K562 (cell line): Measurements from ENCODE around the gene ABCC9. TPM values are rescaled to one million over a fixed set of nuclear protein-coding genes. Genes with fewer than 3 reads are reported as not detected.

Experiments used
- ATAC-seq: fragments of 200-7000 bp; cut with Tn5 transposase; 3 replicates; pipeline ENCODE4 v1.9.1; 2020; ENCODE audit warnings: moderate library complexity
- BruUV-seq: library from RNA; stranded (reverse); fragments of 400-500 nt; replicated peaks from 2 replicates; lab custom pipeline; 2021; lab: Mats Ljungman, UMichigan
- CTCF ChIA-PET: fragments of 300-600 bp; formaldehyde crosslinking; extraction: SDS; loops from one replicate; lab custom pipeline; 2021; ENCODE audit warnings: low intra/inter-chr PET ratio; lab: Yijun Ruan, JAX
- POLR2A ChIA-PET: fragments of 300-600, 350-650 bp; sonication (Branson Sonifier 250); formaldehyde crosslinking; extraction: SDS; loops from one replicate; lab custom pipeline; 2021; ENCODE audit warnings: antibody characterized with exemption, inconsistent platforms; lab: Yijun Ruan, JAX
- DNase-seq, 4 experiments: peaks; one replicate each; pipeline versions ENCODE4 v3.0.0 to v3.0.0-alpha.2; 2011 to 2018; ENCODE audit warnings: low spot score in 3 of 4, mixed read lengths in 3 of 4; ENCODE audit errors: extremely low read depth in 1 of 4
- FAIRE-seq: peaks from 2 replicates; lab custom pipeline; 2011; peaks lifted over from hg19 to GRCh38; lab: Jason Lieb, UNC
- H2AFZ ChIP-seq: 2 replicates; pipeline ENCODE4 v1.6.0; 2011; ENCODE audit warnings: low read depth, low read length, control low read depth, inconsistent platforms
- H3K27ac ChIP-seq: fragments of 200-600 bp; 3 replicates; pipeline ENCODE4 v1.8.0; 2011; ENCODE audit warnings: low read depth, mild to moderate bottlenecking, control low read depth, inconsistent platforms, low read length, moderate library complexity, mixed read lengths; ENCODE audit errors: extremely low read depth
- H3K27me3 ChIP-seq, 2 experiments: fragments of 300-600 bp in 1 of 2; 2 replicates in 1 of 2; 3 replicates in 1 of 2; pipeline versions ENCODE4 v1.6.0 to v1.8.0; 2011; ENCODE audit warnings: inconsistent platforms in 2 of 2, low read length in 2 of 2, mild to moderate bottlenecking in 1 of 2, mixed read lengths in 1 of 2, moderate library complexity in 1 of 2; ENCODE audit not compliant: control insufficient read depth in 2 of 2, insufficient read depth in 2 of 2
- H3K36me3 ChIP-seq: fragments of 300-600 bp; 3 replicates; pipeline ENCODE4 v1.8.0; 2011; ENCODE audit warnings: mild to moderate bottlenecking, low read length, inconsistent platforms; ENCODE audit not compliant: control insufficient read depth, insufficient read depth
- H3K4me1 ChIP-seq, 2 experiments: fragments of 200-600 bp in 1 of 2; replicated peaks in 1 of 2; 2 replicates in 1 of 2; 3 replicates in 1 of 2; pipeline versions ENCODE4 v1.5.1 to v1.8.0; 2011; ENCODE audit warnings: inconsistent platforms in 2 of 2, low read length in 2 of 2, mild to moderate bottlenecking in 1 of 2, mixed read lengths in 1 of 2, moderate library complexity in 1 of 2; ENCODE audit not compliant: control insufficient read depth in 2 of 2, insufficient read depth in 2 of 2
- H3K4me2 ChIP-seq: 2 replicates; pipeline ENCODE4 v1.6.1; 2011; ENCODE audit warnings: low read length, control low read depth, inconsistent platforms, mixed read lengths; ENCODE audit not compliant: insufficient read depth
- H3K4me3 ChIP-seq: fragments of 200-600 bp; sonication (generic), shearing (Covaris generic); 2 replicates; pipeline ENCODE4 v1.5.1; 2016; ENCODE audit warnings: control low read depth, inconsistent platforms
- H3K79me2 ChIP-seq: fragments of 200-600 bp; 3 replicates; pipeline ENCODE4 v1.8.0; 2011; ENCODE audit warnings: low read length, inconsistent platforms; ENCODE audit not compliant: control insufficient read depth, insufficient read depth
- H3K9ac ChIP-seq, 2 experiments: 2 replicates each; pipeline versions ENCODE4 v1.6.0 to v1.6.1; 2011; ENCODE audit warnings: low read depth in 2 of 2, low read length in 2 of 2, control low read depth in 1 of 2, inconsistent platforms in 1 of 2, mild to moderate bottlenecking in 1 of 2, mixed read lengths in 1 of 2; ENCODE audit not compliant: insufficient read depth in 1 of 2
- H3K9me1 ChIP-seq: one replicate; pipeline ENCODE4 v1.6.0; 2011; ENCODE audit warnings: inconsistent platforms, mild to moderate bottlenecking, low read length, moderate library complexity; ENCODE audit not compliant: control insufficient read depth, insufficient read depth
- H3K9me3 ChIP-seq: replicated peaks from 2 replicates; pipeline ENCODE4 v1.5.1; 2011; ENCODE audit warnings: low read depth, low read length, inconsistent platforms; ENCODE audit not compliant: control insufficient read depth, insufficient read depth
- H4K20me1 ChIP-seq: replicated peaks from 2 replicates; pipeline ENCODE4 v1.6.1; 2011; ENCODE audit warnings: low read length, inconsistent platforms, mixed read lengths; ENCODE audit not compliant: control insufficient read depth, insufficient read depth
- DIDO1 ChIP-seq: fragments of 450-650 bp; IDR thresholded peaks from 2 replicates; pipeline ENCODE4 v1.6.1; 2016; ENCODE audit warnings: low read depth, missing biosample characterization, missing genetic modification characterization
- ELF1 ChIP-seq: fragments of 200-800 bp; sonication (Bioruptor generic); IDR thresholded peaks from 2 replicates; pipeline ENCODE4 v1.6.1; 2016; ENCODE audit warnings: missing genetic modification characterization, missing compliant biosample characterization
- FOXK1 ChIP-seq: sonication (generic); formaldehyde crosslinking; IDR thresholded peaks from 2 replicates; pipeline ENCODE4 v1.8.0; 2022; ENCODE audit warnings: missing genetic modification reagents, mild to moderate bottlenecking, borderline replicate concordance
- ILF3 ChIP-seq: fragments of 450-650 bp; IDR thresholded peaks from 2 replicates; pipeline ENCODE4 v1.6.1; 2018; ENCODE audit warnings: antibody characterized with exemption, mild to moderate bottlenecking, moderate library complexity, borderline replicate concordance
- MCM5 ChIP-seq: fragments of 450-650 bp; IDR thresholded peaks from 2 replicates; pipeline ENCODE4 v1.6.1; 2016; ENCODE audit warnings: low read depth
- NCOA4 ChIP-seq: fragments of 450-650 bp; IDR thresholded peaks from 2 replicates; pipeline ENCODE4 v1.6.1; 2018; ENCODE audit warnings: mild to moderate bottlenecking; ENCODE audit not compliant: partially characterized antibody
- RFX1 ChIP-seq: fragments of 450-650 bp; IDR thresholded peaks from 2 replicates; pipeline ENCODE4 v1.6.1; 2016; ENCODE audit warnings: mild to moderate bottlenecking, moderate library complexity
- SMARCB1 ChIP-seq: IDR thresholded peaks from 2 replicates; pipeline ENCODE4 v1.6.1; 2011; ENCODE audit warnings: improper control_type of control experiment, low read depth; ENCODE audit not compliant: insufficient read length
- SOX6 ChIP-seq: fragments of 450-650 bp; IDR thresholded peaks from 2 replicates; pipeline ENCODE4 v1.6.1; 2014; ENCODE audit warnings: mild to moderate bottlenecking
- SREBF1 ChIP-seq: fragments of 150-350 bp; IDR thresholded peaks from 2 replicates; pipeline ENCODE4 v1.6.1; 2014; ENCODE audit warnings: antibody characterized with exemption, low read depth, low read length, borderline replicate concordance
- ZNF165 ChIP-seq: fragments of 250-450 bp; sonication (Bioruptor Pico); IDR thresholded peaks from 2 replicates; pipeline ENCODE4 v1.4.0; 2020; ENCODE audit warnings: borderline replicate concordance
- ZNF431 ChIP-seq: sonication (generic); formaldehyde crosslinking; IDR thresholded peaks from 2 replicates; pipeline ENCODE4 v1.8.0; 2022; ENCODE audit warnings: mild to moderate bottlenecking, missing genetic modification reagents
- WGBS: fragments of 100-300 bp; shearing (Covaris generic); methylation state at CpG from one replicate; pipeline ENCODE4 v1.1.6; 2016; ENCODE audit warnings: low coverage, mixed read lengths; ENCODE audit not compliant: insufficient coverage; ENCODE audit errors: missing lambda C conversion rate; 5-methylcytosine and 5-hydroxymethylcytosine counted together
- in situ Hi-C: fragments of 300-500 bp; cut with MboI; formaldehyde crosslinking; loops from 4 replicates; pipeline ENCODE4 v1.15.0; 2018; ENCODE audit warnings: inconsistent platforms, mixed read lengths
- intact Hi-C: fragments of 100-400 bp; cut with micrococcal nuclease; formaldehyde crosslinking; loops from 2 replicates; pipeline ENCODE4 v1.14.2; 2022
- polyA plus RNA-seq, 8 experiments: library from polyadenylated mRNA; depleted of rRNA in 4 of 8; stranded (reverse) in 5 of 8; unstranded in 3 of 8; fragments of >200 nt; fragmentation: Nextera tagmentation in 2 of 8; fragmentation: Illumina TruSeq in 1 of 8; extraction: Ambion mirVana in 2 of 8; extraction: Trizol in 1 of 8; gene quantifications; 2 replicates each; pipeline versions ENCODE4 v1.2.1 to v1.2.3, GENCODE V29; 2011 to 2014; ENCODE audit warnings: inconsistent platforms in 1 of 8, missing spikeins in 1 of 8
- total RNA-seq, 7 experiments: library from RNA; depleted of rRNA in 6 of 7; stranded (reverse); fragments of >200 nt in 6 of 7; fragmentation: Illumina TruSeq in 2 of 7; extraction: Trizol in 2 of 7; gene quantifications; 2 replicates each; pipeline versions ENCODE4 v1.2.1 to v1.2.3, GENCODE V29; 2011 to 2021; ENCODE audit warnings: low replicate concordance in 1 of 7
- TF ChIP-seq, protein P1 (sequence below): fragments of 450-650 bp; IDR thresholded peaks from 2 replicates; pipeline ENCODE4 v1.7.0; 2016; ENCODE audit warnings: borderline replicate concordance
- TF ChIP-seq, protein P2 (sequence below): fragments of 250-450 bp; sonication (Bioruptor Pico); IDR thresholded peaks from 2 replicates; pipeline ENCODE4 v1.9.0; 2021; ENCODE audit warnings: mild to moderate bottlenecking
- TF ChIP-seq, protein P3 (sequence below): sonication (generic); formaldehyde crosslinking; IDR thresholded peaks from 2 replicates; pipeline ENCODE4 v1.8.0; 2022; ENCODE audit warnings: mild to moderate bottlenecking, missing genetic modification reagents

ABCC9 gene
- total and polyA plus RNA-seq, 9 of the 15 experiments (the other 6 are each of a cell fraction or from before 2014, with no cell fraction given): 0.05 to 0.40 (median 0.18) TPM

DNA sequence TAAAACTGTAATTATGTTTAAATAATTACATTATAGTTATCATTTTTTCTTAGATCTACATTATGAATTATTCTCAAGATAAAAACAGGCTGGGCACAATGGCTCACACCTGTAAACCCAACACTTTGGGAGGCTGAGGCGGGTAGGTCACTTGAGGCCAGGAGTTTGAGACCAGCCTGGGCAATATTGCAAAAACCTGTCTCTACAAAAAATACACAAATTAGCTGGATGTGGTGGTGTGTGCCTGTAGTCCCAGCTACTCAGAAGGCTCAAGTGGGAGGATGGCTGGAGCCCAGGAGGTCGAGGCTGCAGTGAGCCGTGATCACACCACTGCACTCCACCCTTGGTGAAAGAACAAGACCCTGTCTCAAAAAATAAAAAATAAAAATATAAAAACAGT lies 126.4 kb downstream of the ABCC9 start:
- intact Hi-C loops: no loop called here
- ATAC-seq (no peak), FAIRE-seq (no peak), DNase-seq (no peak)
- in situ Hi-C loops: no loop called here
- POLR2A ChIA-PET: no interaction called here
- H3K27me3 ChIP-seq: no peaks in the 10 kb centered on the region
- no peak overlapping the region for H3K4me2 ChIP-seq
- no peak overlapping the region for H3K27ac ChIP-seq
- H3K79me2 ChIP-seq: no peaks in the 10 kb centered on the region
- CTCF ChIA-PET: no interaction called here
- no peaks in the 10 kb centered on the region for H3K4me1 ChIP-seq
- no peaks in the 10 kb centered on the region for H3K9me1 ChIP-seq
- H3K4me3 ChIP-seq: no peak overlapping the region
- TF ChIP-seq SMARCB1 (no peak), ZNF165 (CRISPR knock-in tag) (no peak), ELF1 (tag) (no peak), SREBF1 (no peak), ZNF431 (CRISPR knock-in tag) (no peak), FOXK1 (CRISPR knock-in tag) (no peak), RFX1 (no peak), MCM5 (no peak), DIDO1 (tag) (no peak), NCOA4 (no peak), SOX6 (no peak), ILF3 (no peak)
- TF ChIP-seq, protein P1, sequence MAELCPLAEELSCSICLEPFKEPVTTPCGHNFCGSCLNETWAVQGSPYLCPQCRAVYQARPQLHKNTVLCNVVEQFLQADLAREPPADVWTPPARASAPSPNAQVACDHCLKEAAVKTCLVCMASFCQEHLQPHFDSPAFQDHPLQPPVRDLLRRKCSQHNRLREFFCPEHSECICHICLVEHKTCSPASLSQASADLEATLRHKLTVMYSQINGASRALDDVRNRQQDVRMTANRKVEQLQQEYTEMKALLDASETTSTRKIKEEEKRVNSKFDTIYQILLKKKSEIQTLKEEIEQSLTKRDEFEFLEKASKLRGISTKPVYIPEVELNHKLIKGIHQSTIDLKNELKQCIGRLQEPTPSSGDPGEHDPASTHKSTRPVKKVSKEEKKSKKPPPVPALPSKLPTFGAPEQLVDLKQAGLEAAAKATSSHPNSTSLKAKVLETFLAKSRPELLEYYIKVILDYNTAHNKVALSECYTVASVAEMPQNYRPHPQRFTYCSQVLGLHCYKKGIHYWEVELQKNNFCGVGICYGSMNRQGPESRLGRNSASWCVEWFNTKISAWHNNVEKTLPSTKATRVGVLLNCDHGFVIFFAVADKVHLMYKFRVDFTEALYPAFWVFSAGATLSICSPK: no peak
- TF ChIP-seq, protein P2, sequence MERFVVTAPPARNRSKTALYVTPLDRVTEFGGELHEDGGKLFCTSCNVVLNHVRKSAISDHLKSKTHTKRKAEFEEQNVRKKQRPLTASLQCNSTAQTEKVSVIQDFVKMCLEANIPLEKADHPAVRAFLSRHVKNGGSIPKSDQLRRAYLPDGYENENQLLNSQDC (CRISPR knock-in tag): no peak
- TF ChIP-seq, protein P3, sequence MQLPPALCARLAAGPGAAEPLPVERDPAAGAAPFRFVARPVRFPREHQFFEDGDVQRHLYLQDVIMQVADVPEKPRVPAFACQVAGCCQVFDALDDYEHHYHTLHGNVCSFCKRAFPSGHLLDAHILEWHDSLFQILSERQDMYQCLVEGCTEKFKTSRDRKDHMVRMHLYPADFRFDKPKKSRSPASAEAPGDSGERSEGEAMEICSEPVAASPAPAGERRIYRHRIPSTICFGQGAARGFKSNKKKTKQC (CRISPR knock-in tag): no peak
- H3K9ac ChIP-seq: no peak overlapping the region
- H2AFZ ChIP-seq: no peak overlapping the region
- no peaks in the 10 kb centered on the region for H4K20me1 ChIP-seq
- WGBS: 30% methylated on average over 3 of the region's 3 CpGs
- no peaks in the 10 kb centered on the region for H3K9me3 ChIP-seq
- H3K36me3 ChIP-seq: no peaks in the 10 kb centered on the region
- no TSS peak for BruUV-seq
